Activated T-helper 1 cell treated with anti-CD3 and anti-CD28 coated beads, Interleukin-12 subunit alpha, Interleukin-12 subunit beta, Interleukin-2, Interleukin-4 antibody, amounts not matched to agents 30 ng/mL and 10 ng/mL and 1 ng/mL, durations not matched to agents 14 hours and 24 hours and 36 hours (primary cell): ENCODE data around the gene RANGAP1. TPM values are rescaled to one million over a fixed set of nuclear protein-coding genes. Genes with fewer than 3 reads are reported as not detected.

Experiments
- DNase-seq: peaks from one replicate; pipeline ENCODE4 v3.0.0; 2021; ENCODE audit warnings: low spot score
- H3K27ac Mint-ChIP-seq: one replicate; pipeline ENCODE4 v1.8.0; 2021; ENCODE audit warnings: mild to moderate bottlenecking, mixed read lengths
- H3K27me3 Mint-ChIP-seq: one replicate; pipeline ENCODE4 v1.8.0; 2022; ENCODE audit warnings: mild to moderate bottlenecking, moderate library complexity, mixed read lengths; ENCODE audit not compliant: insufficient read depth
- H3K36me3 Mint-ChIP-seq: one replicate; pipeline ENCODE4 v1.8.0; 2021; ENCODE audit warnings: low read depth, mixed read lengths
- H3K4me1 Mint-ChIP-seq: one replicate; pipeline ENCODE4 v1.8.0; 2021; ENCODE audit warnings: low read depth, mixed read lengths
- H3K4me3 Mint-ChIP-seq: one replicate; pipeline ENCODE4 v1.8.0; 2021; ENCODE audit warnings: mild to moderate bottlenecking, moderate library complexity, mixed read lengths
- H3K9me3 Mint-ChIP-seq: one replicate; pipeline ENCODE4 v1.8.0; 2021; ENCODE audit warnings: mixed read lengths
- intact Hi-C: fragments of 100-400 bp; cut with micrococcal nuclease; formaldehyde crosslinking; loops from one replicate; pipeline ENCODE4 v1.15.1; 2024
- total RNA-seq: library from RNA; stranded (reverse); gene quantifications from 2 replicates; pipeline ENCODE4 v1.2.3, GENCODE V29; 2022

Gene RANGAP1
- total RNA-seq, 1 donor from 2014 or later = 197 TPM

DNA sequence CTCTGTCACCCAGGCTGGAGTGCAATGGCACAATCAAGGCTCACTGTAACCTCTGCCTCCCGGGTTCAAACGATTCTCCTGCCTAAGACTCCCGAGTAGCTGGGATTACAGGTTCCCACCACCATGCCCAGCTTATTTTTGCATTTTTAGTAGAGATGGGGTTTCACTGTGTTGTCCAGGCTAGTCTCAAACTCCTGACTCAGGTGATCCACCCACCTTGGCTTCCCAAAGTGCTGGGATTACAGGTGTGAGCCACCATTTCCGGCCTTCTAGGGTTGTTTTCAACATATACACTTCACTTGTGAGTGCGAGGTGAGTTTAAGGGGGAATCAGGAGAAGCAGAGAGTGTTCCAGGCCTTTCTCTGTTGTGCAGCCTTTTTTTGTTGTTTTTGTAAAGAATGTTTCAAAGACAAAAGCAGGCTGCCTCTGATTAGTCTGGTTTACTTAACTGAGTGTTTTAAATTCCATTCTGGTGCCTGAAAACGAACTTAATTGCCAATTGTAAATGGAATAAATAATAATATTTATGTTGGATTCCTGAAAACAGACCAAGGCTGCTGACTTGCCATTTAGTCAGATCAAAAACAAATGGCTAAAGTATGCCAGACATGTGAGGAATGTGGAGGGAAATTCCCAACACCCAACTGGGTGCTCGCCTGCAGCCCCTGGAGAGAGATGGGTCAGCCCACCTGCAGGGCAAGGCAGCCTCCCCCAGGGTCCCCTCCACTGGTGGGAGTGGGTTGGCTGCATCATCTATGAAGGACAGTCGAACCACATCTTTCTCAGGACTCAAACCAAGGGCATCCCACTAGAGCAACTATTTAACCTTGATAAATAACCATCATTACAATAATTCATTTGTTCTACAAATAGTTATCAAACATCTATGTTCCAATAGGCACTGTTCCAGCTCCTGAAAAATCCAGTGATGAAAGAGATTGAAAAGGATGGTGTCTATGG lies 4.6 kb upstream of the RANGAP1 start:
- Mint-ChIP-seq H3K4me3 (no peak overlapping the region), H3K9me3 (no peaks in the 10 kb centered on the region), H3K27ac (no peak overlapping the region), H3K27me3 (no peaks in the 10 kb centered on the region), H3K4me1 (peaks cover 12% of the 10 kb centered on the region), H3K36me3 (no peaks in the 10 kb centered on the region)
- DNase-seq = no peak
- intact Hi-C loops = no loop called here

DNA sequence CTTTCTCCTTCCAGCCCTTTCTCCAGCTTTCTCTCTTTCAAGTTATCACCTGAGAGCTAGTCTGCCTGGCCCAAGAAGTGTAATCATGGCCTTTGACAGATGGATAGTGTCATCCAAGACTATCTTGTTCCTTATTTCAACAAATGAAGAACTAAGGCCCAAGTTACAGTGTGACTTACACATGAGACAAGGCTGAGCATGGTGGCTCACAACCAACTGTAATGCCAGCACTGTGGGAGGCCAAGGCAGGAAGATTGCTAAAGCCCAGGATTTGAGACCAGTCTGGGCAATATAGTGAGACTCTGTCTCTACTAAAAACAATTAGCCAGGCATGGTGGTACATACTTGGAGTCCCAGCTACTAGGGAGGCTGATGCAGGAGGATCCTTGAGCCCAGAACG lies 3.7 kb upstream of the RANGAP1 start:
- DNase-seq = no peak
- no peaks in the 10 kb centered on the region for H3K9me3 Mint-ChIP-seq
- H3K27me3 Mint-ChIP-seq = no peaks in the 10 kb centered on the region
- no peak overlapping the region for H3K4me3 Mint-ChIP-seq
- peaks cover 17% of the 10 kb centered on the region for H3K4me1 Mint-ChIP-seq
- intact Hi-C loops = no loop called here
- H3K27ac Mint-ChIP-seq = no peak overlapping the region
- peaks cover 3% of the 10 kb centered on the region for H3K36me3 Mint-ChIP-seq

DNA sequence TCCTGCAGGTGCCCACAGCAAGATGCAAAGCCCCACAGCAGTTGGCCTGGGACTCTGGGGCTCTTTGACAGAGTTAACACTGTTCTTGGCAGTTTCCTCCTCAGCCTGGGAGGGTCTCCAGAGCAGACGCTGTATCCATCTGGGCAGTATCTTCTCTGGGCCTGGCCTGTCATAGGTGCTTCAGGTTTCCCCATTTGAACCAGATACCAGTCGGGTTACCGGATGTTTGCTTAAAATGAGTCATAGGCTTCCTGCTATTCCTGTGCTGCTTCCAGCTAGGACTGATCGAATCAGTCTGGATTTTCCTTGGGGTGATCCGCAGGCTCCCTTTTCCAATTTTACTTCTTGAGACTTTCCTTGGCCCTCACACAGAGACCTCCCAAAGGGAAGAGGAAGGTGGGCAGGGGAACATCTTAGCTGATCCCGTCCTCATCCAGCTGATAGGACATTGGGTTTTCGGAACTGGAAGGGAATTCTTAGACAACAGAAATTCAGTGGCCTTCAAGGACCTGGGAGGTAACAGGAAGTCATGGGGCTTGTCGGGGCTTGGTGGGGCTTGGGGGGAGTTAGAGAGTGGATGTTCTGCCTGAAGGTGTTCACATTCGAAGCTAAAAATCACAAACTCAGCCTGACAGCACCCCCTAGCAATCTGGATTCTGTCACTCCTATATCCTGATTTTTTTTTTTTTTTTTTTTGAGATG lies 2.4 kb upstream of the RANGAP1 start:
- Mint-ChIP-seq H3K4me3 (peak overlapping the region; percentile 24), H3K27ac (peak overlapping the region; percentile 71)

DNA sequence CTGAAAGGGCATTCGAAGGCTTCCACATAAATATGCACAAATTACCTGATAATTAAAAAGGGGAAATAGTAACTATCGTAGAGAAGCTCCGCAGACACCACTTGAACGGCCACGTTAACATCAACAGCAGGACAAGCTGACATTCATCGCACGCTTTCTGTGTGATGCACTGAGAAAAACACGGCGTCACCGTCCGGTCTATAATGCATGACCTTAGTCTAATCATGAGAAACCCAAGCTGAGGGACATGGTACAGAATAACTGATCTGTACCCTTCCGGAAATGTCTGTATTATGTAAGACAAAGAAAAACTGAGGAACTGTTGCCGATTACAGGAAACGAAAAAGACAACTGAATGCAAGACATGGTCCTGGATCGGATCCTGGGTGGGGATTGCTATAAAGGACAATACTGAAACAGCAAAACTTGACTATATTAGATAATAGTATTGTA lies 678 bp upstream of the RANGAP1 start:
- Mint-ChIP-seq H3K9me3 (no peaks in the 10 kb centered on the region), H3K27me3 (no peaks in the 10 kb centered on the region), H3K36me3 (peaks cover 16% of the 10 kb centered on the region), H3K4me1 (peaks cover 28% of the 10 kb centered on the region), H3K4me3 (peak overlapping the region; percentile 95), H3K27ac (peak overlapping the region; percentile 97)
- intact Hi-C loops = loop anchor here (1.0 kb wide), 14 partner anchors 15 to 650 kb away; partner anchors contain the start of genes DESI1, L3MBTL2, MRTFA and PHF5A
- no peak for DNase-seq

More for the DNA sequence above, 2.4 kb upstream of the RANGAP1 start:
- Mint-ChIP-seq H3K4me1 (peaks cover 20% of the 10 kb centered on the region), H3K27me3 (no peaks in the 10 kb centered on the region), H3K36me3 (peaks cover 8% of the 10 kb centered on the region), H3K9me3 (no peaks in the 10 kb centered on the region)
- intact Hi-C loops = no loop called here
- no peak for DNase-seq

DNA sequence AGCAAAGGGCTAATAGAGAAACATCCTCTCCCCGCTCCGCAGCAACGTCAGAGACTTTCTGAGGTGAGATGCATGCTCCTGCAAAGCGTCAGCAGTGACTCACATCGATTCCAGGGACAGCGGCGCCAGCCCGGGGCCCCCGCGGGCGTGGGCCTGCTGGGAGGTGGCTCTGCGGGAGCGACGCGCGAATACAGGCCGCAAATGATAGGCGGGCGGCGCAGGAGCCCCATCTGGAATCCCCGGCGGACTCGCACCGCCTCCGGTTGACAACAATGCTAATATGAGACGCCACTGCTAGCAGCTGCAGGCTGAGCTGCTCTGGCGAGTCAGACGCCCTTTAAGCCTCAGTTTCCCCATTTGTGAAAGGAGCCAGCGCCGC lies 557 bp downstream of the RANGAP1 start:
- H3K36me3 Mint-ChIP-seq = peaks cover 23% of the 10 kb centered on the region
- no peaks in the 10 kb centered on the region for H3K9me3 Mint-ChIP-seq
- H3K27ac Mint-ChIP-seq = peak overlapping the region; percentile 97
- DNase-seq = peak; percentile 82
- intact Hi-C loops = loop anchor here (1.0 to 2.0 kb wide), 2 partner anchors 89 to 304 kb away; partner anchors contain the start of gene PMM1
- peaks cover 39% of the 10 kb centered on the region for H3K4me1 Mint-ChIP-seq
- peak overlapping the region; percentile 95 for H3K4me3 Mint-ChIP-seq
- H3K27me3 Mint-ChIP-seq = no peaks in the 10 kb centered on the region

DNA sequence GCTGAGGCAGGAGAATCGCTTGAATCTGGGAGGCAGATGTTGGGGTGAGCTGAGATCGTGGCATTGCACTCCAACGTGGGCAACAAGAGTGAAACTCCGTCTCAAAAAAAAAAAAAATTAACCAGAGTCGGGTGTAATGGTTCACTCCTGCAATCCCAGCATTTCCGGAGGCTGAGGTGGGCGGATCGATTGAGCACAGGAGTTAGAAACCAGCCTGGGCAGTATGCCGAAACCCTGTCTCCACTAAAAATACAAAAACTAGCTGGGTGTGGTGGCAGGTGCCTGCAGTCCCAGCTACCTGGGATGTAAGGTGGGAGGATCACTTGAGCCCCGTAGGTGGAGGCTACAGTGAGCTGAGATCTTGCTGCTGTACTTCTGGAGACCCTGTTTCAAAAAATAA lies 1.5 kb downstream of the RANGAP1 start:
- Mint-ChIP-seq H3K4me3 (peak overlapping the region; percentile 95), H3K27me3 (no peaks in the 10 kb centered on the region), H3K4me1 (peaks cover 41% of the 10 kb centered on the region), H3K9me3 (no peaks in the 10 kb centered on the region), H3K36me3 (peaks cover 26% of the 10 kb centered on the region), H3K27ac (peak overlapping the region; percentile 97)
- intact Hi-C loops = loop anchor here (2.0 kb wide), 1 partner anchor 88 kb away; no protein-coding TSS in a partner anchor
- DNase-seq = no peak

DNA sequence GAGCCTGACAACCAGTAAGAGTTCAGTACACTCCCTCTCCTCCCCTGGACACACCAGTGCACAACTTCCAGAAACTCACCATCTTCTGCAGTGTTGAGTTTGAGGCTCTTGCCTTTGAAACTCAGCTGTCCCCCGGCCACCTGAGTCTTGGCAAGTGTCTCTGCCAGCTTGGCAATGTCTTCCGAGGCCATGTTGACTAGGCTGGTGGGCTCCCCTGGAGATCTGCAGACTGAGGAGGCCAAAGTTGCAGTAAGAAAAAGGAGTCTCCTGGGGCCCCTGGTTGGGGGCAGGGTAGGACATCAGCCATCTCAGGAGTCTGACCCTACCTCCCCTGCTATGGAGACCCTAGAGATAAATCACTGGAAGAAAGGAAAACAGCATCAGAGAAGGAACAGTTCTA lies 5.1 kb downstream of the RANGAP1 start:
- intact Hi-C loops = no loop called here
- no peak overlapping the region for H3K4me3 Mint-ChIP-seq
- H3K36me3 Mint-ChIP-seq = peaks cover 46% of the 10 kb centered on the region
- H3K9me3 Mint-ChIP-seq = no peaks in the 10 kb centered on the region
- H3K4me1 Mint-ChIP-seq = peaks cover 34% of the 10 kb centered on the region
- H3K27ac Mint-ChIP-seq = no peak overlapping the region
- no peaks in the 10 kb centered on the region for H3K27me3 Mint-ChIP-seq
- no peak for DNase-seq

DNA sequence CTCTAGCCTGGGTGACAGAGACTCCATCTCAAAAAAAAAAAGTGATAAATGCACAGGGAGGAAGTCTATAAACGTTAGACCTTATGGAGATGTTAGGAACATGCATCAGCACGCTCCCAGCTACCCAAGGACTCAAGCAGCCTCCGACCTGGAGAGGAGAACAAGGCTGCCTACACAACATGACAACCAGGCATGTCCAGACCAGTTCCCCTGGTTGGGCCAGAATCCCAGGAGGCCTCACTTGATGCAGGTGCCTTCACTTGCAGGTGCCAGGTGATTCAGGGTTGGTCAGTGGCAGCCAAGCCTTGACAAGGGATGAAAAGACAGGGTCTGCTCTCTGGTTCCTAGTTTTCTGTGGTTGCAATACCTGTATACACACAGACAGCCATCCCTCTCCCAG lies 5.9 kb downstream of the RANGAP1 start:
- Mint-ChIP-seq H3K27me3 (no peaks in the 10 kb centered on the region), H3K36me3 (peaks cover 47% of the 10 kb centered on the region), H3K4me1 (peaks cover 31% of the 10 kb centered on the region), H3K9me3 (no peaks in the 10 kb centered on the region), H3K4me3 (no peak overlapping the region), H3K27ac (no peak overlapping the region)
- intact Hi-C loops = no loop called here
- no peak for DNase-seq

DNA sequence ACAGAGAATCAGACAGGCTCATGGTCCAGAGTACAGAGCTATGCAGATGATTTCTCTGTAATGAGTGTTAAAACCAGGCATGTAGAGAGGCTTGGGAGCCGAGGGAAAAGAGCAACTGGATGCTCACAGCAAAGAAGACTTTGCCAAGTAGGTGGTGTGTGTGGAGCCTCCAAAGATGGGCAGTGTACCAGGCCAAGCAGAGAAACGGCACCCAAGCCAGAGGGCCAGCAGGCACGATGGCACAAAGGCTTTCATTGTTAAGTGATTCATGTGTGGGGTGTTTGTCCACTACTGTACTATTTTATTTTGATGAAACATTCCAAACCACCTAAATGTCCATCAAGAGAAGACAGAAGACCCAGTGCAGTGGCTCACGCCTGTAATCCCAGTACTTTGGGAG lies 11.1 kb downstream of the RANGAP1 start:
- DNase-seq = no peak
- intact Hi-C loops = no loop called here
- no peaks in the 10 kb centered on the region for H3K9me3 Mint-ChIP-seq
- H3K27me3 Mint-ChIP-seq = no peaks in the 10 kb centered on the region
- no peak overlapping the region for H3K27ac Mint-ChIP-seq
- no peak overlapping the region for H3K4me3 Mint-ChIP-seq
- peaks cover 6% of the 10 kb centered on the region for H3K4me1 Mint-ChIP-seq
- H3K36me3 Mint-ChIP-seq = peaks cover 46% of the 10 kb centered on the region

DNA sequence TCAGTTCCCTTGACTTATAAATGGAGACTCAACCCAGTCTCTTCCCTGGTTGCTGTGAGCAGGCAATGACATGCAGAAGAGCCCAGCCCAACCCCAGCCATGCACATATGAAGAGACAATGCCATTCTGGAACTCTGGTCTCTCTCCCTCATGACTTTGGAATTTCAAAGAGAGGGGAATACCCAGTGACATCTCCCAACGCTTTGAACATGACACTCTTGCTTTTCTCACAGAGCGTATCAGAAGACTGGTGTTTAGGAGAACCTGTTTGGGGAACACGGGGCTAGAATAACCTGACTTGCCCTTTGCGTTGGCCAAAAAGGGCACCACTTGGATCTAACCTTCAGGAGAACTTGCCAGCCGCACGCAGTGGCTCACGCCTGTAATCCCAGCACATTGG lies 12.9 kb downstream of the RANGAP1 start:
- H3K4me1 Mint-ChIP-seq = peaks cover 6% of the 10 kb centered on the region
- intact Hi-C loops = no loop called here
- H3K36me3 Mint-ChIP-seq = peaks cover 47% of the 10 kb centered on the region
- H3K4me3 Mint-ChIP-seq = no peak overlapping the region
- no peaks in the 10 kb centered on the region for H3K9me3 Mint-ChIP-seq
- no peaks in the 10 kb centered on the region for H3K27me3 Mint-ChIP-seq
- no peak for DNase-seq
- no peak overlapping the region for H3K27ac Mint-ChIP-seq

DNA sequence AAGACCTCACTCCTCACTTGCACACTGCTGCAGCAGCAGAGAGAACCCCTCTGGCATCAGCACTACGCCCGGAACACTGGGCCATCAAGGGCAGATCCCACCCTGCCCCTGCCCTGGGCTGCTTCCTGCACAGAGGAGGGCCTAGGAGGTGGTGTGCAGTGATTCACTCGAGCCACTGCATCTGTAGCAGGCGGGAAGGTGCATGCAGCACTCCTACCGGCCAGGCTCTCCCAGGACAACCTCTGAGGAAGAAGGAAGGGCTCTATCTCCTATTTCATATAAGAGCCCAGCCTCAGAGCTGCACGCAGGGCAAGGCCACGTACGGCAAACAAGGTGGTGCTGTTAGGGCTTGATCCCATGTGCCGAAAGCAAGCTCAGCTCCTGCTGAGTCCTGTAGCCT lies 14.2 kb downstream of the RANGAP1 start:
- H3K9me3 Mint-ChIP-seq = no peaks in the 10 kb centered on the region
- no peaks in the 10 kb centered on the region for H3K4me1 Mint-ChIP-seq
- intact Hi-C loops = no loop called here
- peaks cover 41% of the 10 kb centered on the region for H3K36me3 Mint-ChIP-seq
- no peaks in the 10 kb centered on the region for H3K27me3 Mint-ChIP-seq
- no peak for DNase-seq
- no peak overlapping the region for H3K4me3 Mint-ChIP-seq
- H3K27ac Mint-ChIP-seq = no peak overlapping the region

DNA sequence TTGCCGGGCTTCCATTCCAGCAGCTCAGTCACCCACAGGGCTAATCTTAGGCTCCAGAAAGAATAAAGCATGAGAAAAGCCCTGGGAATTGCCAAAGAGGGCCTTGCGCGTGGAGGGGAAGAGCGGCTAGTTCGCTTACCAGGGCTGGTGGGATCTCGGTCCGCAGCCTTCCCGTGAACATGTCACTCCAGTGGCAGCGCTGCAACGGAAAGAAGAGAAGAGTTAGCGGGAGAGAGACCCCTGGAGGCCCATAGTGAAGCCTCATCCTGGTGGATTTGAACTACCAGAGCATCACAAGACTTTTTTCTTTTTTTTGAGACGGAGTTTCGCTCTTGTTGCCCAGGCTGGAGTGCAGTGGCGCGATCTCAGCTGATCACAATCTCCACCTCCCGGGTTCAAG lies 18.0 kb downstream of the RANGAP1 start:
- Mint-ChIP-seq H3K27me3 (no peaks in the 10 kb centered on the region), H3K4me1 (no peaks in the 10 kb centered on the region), H3K27ac (no peak overlapping the region), H3K4me3 (no peak overlapping the region), H3K9me3 (no peaks in the 10 kb centered on the region), H3K36me3 (peaks cover 35% of the 10 kb centered on the region)
- DNase-seq = no peak
- intact Hi-C loops = no loop called here

DNA sequence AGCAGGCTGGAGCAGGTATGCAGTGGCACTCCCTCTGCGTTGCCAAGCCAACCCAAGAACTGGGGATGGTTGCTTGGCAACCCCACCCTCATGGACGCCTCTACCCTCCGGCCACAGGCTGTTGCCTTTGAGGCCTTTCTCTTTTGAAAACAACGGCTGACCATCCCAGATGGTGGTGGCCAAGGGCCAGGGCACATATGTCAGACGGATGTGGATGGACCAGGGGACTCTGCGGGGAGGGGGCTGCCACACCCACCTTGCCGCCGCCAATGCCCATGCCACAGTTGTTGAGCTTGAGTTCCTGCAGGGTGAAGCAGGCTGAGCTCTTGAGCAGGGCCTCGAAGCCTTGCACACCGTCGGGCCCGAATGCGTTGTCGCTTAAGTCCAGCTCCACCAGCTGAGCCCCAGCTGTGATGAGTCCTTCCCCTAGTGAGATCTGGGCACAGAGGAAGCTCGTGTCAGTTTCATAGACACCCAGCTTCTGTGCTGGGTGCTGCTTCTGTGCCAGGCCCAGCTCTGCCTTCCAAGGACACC lies 21.5 kb downstream of the RANGAP1 start:
- peaks cover 31% of the 10 kb centered on the region for H3K36me3 Mint-ChIP-seq
- DNase-seq = no peak
- H3K27me3 Mint-ChIP-seq = no peaks in the 10 kb centered on the region
- H3K4me1 Mint-ChIP-seq = no peaks in the 10 kb centered on the region
- H3K4me3 Mint-ChIP-seq = no peak overlapping the region
- H3K27ac Mint-ChIP-seq = no peak overlapping the region
- H3K9me3 Mint-ChIP-seq = no peaks in the 10 kb centered on the region
- intact Hi-C loops = no loop called here
